ENCODE results near the gene COL1A2. TPM values are rescaled to one million over a fixed set of nuclear protein-coding genes. Genes with fewer than 3 reads are reported as not detected.

The COL1A2 gene
- polyA plus RNA-seq, 6 donors from 2014 or later, result 0.41 TPM; not detected in 5

DNA sequence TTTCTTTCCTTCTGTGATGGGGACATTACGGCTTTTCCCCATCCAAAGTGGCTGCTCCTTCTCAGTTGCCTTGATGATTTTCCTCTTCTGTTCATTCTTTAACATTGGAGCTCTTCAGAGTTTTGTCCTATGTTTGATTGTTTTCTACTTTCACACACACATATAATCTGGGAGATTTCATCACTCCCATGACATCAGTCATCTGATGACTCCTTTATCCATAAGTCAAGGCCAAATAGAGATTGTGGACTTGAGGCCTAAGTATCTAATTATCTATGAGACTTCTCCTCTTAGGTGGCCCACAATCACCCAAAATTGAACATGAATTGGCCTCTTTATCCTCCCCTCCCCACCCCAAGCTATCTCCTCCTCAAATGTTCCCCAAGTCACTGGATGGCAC, 5.3 kb upstream of the COL1A2 start:
- Mint-ChIP-seq H3K9me3 (peaks cover 0 to 4% (median 0%) of the 10 kb centered on the region in 7 donors), H3K4me3 (no peak overlapping the region), H3K36me3 (no peaks in the 10 kb centered on the region), H3K27me3 (peaks cover 0 to 34% (median 15%) of the 10 kb centered on the region in 3 donors), H3K27ac (peak overlapping the region in 3 of 6 donors; percentile 2 to 60 (median 35)), H3K4me1 (peaks cover 0 to 16% (median 16%) of the 10 kb centered on the region in 3 donors)
- no peak for DNase-seq
- no peak for ATAC-seq (ENCODE audit: low read depth in 2 of 2)

DNA sequence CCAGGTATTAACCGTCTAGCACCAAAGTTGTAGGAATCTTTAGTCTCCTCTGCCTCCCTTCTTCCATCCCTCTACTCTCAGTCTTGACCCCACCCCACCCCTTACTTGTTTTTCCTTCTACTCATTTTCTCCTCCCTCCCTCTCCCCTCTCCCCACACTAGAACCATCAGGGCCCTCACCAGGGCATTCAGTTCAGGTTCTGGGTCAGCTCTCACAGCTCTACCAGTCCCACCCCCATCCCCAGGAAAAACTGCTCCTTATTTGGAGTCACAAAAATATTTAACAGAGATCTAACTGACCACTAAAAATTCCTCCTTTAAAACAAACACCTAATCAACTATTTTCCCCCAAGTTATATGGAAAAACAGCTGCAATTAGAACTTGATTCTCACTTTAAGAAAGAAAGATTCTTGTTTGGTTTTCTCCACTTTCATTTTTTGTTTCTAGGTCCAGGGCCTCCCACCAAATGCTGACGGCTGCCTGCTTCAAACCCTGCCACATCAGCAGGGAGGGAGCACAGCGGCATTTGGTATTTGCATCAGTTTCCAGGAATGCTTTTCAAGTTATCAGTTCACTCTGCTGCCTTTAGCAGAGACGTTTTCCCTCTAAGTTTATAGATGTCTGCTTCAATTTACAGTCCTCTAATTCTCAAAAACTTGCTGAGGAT, 2.8 kb upstream of the COL1A2 start:
- DNase-seq, result no peak

DNA sequence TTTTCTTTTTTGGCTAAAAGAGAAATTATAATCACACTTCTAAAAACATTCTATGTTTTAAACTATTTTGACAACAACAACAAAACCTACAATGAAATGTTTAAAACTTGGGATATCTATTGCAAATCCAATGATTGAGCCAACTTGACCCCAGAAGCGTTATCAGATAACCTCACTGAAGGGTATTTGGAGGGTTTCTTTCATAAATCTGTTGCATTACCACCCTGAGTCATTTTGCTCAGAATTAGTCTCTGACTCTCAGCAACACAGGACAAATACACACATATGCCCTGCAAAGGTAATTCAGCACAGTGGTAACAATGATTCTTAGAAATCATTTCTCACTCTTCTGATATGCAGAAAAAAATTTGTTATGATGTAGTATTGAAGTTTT, 2.3 kb upstream of the COL1A2 start:
- H3K36me3 Mint-ChIP-seq, result no peaks in the 10 kb centered on the region
- peaks cover 0 to 4% (median 0%) of the 10 kb centered on the region in 7 donors for H3K9me3 Mint-ChIP-seq
- ATAC-seq (ENCODE audit: low read depth in 2 of 2) (no peak), DNase-seq (no peak)
- peaks cover 9 to 26% (median 23%) of the 10 kb centered on the region in 3 donors for H3K4me1 Mint-ChIP-seq
- peaks cover 0 to 47% (median 36%) of the 10 kb centered on the region in 3 donors for H3K27me3 Mint-ChIP-seq
- H3K4me3 Mint-ChIP-seq, result peak overlapping the region in 3 of 8 donors; percentile 69 to 87 (median 80)
- H3K27ac Mint-ChIP-seq, result peak overlapping the region in 2 of 6 donors; percentile 20 to 89

More for the DNA sequence above, 2.8 kb upstream of the COL1A2 start:
- peaks cover 0 to 4% (median 0%) of the 10 kb centered on the region in 7 donors for H3K9me3 Mint-ChIP-seq
- H3K4me1 Mint-ChIP-seq, result peaks cover 9 to 26% (median 23%) of the 10 kb centered on the region in 3 donors
- H3K36me3 Mint-ChIP-seq, result no peaks in the 10 kb centered on the region
- H3K4me3 Mint-ChIP-seq, result peak overlapping the region in 3 of 8 donors; percentile 69 to 87 (median 80)
- peak overlapping the region in 4 of 6 donors; percentile 16 to 89 (median 44) for H3K27ac Mint-ChIP-seq
- H3K27me3 Mint-ChIP-seq, result peaks cover 0 to 47% (median 35%) of the 10 kb centered on the region in 3 donors
- ATAC-seq (ENCODE audit: low read depth in 2 of 2), result peak in 1 of 2 donors; percentile 28

DNA sequence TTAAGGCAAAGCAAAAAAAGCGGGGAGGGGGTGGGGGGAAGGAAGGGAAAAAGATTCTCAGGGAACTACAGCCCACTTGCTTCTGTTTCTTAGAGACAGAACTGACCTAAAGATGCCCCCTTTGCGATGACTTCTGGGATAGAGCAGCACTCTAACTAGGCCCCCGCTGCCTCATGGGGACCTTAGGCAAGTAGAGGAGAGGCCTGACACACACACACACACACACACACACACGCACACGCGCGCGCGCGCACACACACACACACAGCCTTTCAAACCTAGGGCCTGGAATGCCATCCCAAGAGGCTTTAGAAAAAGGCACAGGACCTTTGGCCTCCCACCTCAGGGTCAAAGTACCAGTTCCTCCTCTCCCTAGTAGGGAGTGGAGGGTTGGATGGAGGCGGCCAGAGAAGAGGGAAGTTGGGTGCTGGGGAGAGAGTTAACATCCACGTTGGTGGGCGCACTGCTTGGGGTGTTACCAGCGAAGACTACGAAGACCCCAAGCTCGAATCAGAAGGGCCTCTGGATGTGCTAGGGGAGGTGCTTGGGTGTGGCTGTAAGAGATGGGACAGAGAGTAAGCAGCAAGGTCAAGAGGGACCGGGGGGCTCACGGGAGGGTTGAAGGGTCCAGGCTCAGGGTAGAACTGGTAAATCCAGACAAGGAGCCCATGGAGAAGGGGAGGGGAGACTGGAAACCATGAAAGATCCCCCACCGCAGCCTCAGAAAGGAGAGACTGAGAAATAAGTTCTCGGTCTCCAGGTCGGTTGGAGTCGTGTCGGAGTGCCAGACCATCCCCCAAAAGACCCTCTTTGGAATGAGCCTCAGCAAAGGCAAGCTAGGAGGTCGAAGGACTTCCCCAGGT, 1.2 kb upstream of the COL1A2 start:
- no peaks in the 10 kb centered on the region for H3K36me3 Mint-ChIP-seq
- DNase-seq (no peak), ATAC-seq (ENCODE audit: low read depth in 2 of 2) (no peak)
- H3K9me3 Mint-ChIP-seq, result peaks cover 0 to 4% (median 0%) of the 10 kb centered on the region in 7 donors
- peaks cover 0 to 47% (median 36%) of the 10 kb centered on the region in 3 donors for H3K27me3 Mint-ChIP-seq
- H3K4me3 Mint-ChIP-seq, result peak overlapping the region in 7 of 8 donors; percentile 47 to 81 (median 67)
- H3K4me1 Mint-ChIP-seq, result peaks cover 9 to 26% (median 23%) of the 10 kb centered on the region in 3 donors
- H3K27ac Mint-ChIP-seq, result peak overlapping the region in 1 of 6 donors; percentile 6

DNA sequence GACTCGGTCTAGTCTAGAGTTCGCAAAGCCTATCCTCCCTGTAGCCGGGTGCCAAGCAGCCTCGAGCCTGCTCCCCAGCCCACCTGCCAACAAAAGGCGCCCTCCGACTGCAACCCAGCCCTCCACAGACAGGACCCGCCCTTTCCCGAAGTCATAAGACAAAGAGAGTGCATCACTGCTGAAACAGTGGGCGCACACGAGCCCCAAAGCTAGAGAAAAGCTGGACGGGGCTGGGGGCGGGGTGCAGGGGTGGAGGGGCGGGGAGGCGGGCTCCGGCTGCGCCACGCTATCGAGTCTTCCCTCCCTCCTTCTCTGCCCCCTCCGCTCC, 622 bp upstream of the COL1A2 start:
- DNase-seq, result no peak
- no peak overlapping the region for H3K27ac Mint-ChIP-seq
- peaks cover 9 to 26% (median 23%) of the 10 kb centered on the region in 3 donors for H3K4me1 Mint-ChIP-seq
- peaks cover 0 to 47% (median 39%) of the 10 kb centered on the region in 3 donors for H3K27me3 Mint-ChIP-seq
- H3K9me3 Mint-ChIP-seq, result peaks cover 0 to 4% (median 0%) of the 10 kb centered on the region in 7 donors
- H3K4me3 Mint-ChIP-seq, result peak overlapping the region in 5 of 8 donors; percentile 64 to 92 (median 79)
- peak; percentile 13 to 29 for ATAC-seq (ENCODE audit: low read depth in 2 of 2)
- H3K36me3 Mint-ChIP-seq, result no peaks in the 10 kb centered on the region

DNA sequence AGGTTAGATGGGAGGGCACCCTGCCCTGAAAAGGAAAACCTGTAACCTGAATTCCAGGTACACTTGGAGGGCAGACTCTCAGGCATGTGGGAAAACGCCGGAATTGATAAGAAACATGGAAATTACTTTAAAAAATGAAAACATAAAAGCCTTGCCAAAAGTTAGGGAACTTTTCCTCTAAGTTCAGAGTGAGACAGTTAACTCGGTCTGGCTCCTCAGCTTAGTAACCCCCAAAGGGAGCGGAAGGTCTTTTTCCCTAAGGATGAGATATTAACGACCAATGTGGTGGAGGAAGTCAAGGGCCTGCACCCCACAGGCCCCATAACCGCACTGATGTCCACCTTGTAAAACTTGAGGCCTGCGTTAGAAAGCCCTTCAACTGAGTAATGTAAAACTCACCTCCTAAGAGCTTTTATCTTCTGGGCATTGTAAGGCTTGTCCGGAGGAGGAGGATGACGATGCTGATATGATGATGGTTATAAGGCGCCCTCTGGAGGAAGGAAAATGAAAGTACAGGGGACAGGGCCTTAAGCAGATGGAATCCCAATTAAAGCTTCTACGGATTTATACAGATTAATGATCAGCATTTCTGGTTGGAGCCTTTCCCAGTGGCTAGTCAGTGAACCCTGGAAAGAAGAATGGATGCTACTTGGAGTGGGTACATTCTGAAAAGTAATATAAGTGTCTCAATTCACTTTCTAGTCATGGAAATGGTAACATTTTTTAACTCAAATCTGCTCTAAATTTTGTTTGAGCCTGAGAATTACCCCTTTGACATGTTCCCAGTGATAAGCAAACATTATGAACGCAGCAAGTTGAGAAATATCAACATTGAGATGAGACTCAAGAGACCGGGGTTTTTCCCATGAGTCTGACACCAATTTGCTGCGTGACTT, 694 bp downstream of the COL1A2 start:
- DNase-seq (peak; percentile 65), ATAC-seq (ENCODE audit: low read depth in 2 of 2) (peak; percentile 72 to 80)
- peak overlapping the region; percentile 10 to 93 (median 86) for H3K4me3 Mint-ChIP-seq
- H3K27me3 Mint-ChIP-seq, result peaks cover 0 to 47% (median 34%) of the 10 kb centered on the region in 3 donors
- peak overlapping the region in 2 of 6 donors; percentile 74 to 89 for H3K27ac Mint-ChIP-seq
- H3K36me3 Mint-ChIP-seq, result no peaks in the 10 kb centered on the region
- H3K4me1 Mint-ChIP-seq, result peaks cover 9 to 26% (median 23%) of the 10 kb centered on the region in 3 donors
- peaks cover 0 to 2% (median 0%) of the 10 kb centered on the region in 7 donors for H3K9me3 Mint-ChIP-seq

DNA sequence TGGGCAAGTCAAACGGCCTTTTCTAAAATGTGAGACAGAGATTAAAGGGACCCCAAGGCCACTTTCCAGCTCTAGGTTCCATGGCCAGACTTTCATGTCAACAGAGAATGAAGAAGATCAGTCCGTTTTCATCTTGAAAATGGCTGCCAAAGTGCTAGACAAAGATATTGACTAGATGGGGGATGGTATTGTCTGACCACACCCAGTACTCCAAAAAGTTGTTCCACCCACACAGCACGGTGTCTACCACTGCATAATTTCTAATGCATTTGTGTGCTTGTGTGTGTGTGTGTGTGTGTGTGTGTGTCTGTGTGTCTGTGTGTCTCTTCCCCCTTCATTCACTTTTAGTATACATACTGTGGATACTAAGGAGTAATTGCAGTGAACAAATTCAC, 1.3 kb downstream of the COL1A2 start:
- H3K27ac Mint-ChIP-seq, result no peak overlapping the region
- H3K9me3 Mint-ChIP-seq, result peaks cover 0 to 2% (median 0%) of the 10 kb centered on the region in 7 donors
- peaks cover 0 to 50% (median 34%) of the 10 kb centered on the region in 3 donors for H3K27me3 Mint-ChIP-seq
- H3K4me1 Mint-ChIP-seq, result peaks cover 9 to 26% (median 23%) of the 10 kb centered on the region in 3 donors
- ATAC-seq (ENCODE audit: low read depth in 2 of 2) (no peak), DNase-seq (no peak)
- no peaks in the 10 kb centered on the region for H3K36me3 Mint-ChIP-seq
- no peak overlapping the region for H3K4me3 Mint-ChIP-seq

DNA sequence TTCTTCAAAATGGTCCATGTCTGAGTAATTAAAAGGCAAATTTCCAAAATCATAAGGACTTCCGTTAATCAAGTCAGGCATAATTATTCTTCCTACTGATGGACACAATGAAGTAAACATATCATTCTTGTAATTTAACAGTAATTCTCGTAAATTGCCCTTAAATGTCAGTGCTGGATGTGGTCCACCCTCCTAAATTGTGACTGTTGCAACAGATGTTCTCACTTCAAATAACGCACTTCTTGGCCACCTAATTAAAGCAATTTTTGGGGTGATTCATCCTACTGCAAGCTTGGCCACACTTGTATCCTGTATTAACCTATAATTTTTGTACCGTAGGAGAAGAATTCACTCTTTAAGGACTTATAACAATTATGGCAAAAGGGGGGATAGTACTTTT, 1.9 kb downstream of the COL1A2 start:
- Mint-ChIP-seq H3K36me3 (no peaks in the 10 kb centered on the region), H3K4me3 (no peak overlapping the region), H3K27me3 (peaks cover 0 to 48% (median 29%) of the 10 kb centered on the region in 3 donors), H3K4me1 (peaks cover 9 to 26% (median 22%) of the 10 kb centered on the region in 3 donors), H3K27ac (no peak overlapping the region), H3K9me3 (peaks cover 0 to 2% (median 0%) of the 10 kb centered on the region in 7 donors)
- DNase-seq (no peak), ATAC-seq (ENCODE audit: low read depth in 2 of 2) (no peak)

DNA sequence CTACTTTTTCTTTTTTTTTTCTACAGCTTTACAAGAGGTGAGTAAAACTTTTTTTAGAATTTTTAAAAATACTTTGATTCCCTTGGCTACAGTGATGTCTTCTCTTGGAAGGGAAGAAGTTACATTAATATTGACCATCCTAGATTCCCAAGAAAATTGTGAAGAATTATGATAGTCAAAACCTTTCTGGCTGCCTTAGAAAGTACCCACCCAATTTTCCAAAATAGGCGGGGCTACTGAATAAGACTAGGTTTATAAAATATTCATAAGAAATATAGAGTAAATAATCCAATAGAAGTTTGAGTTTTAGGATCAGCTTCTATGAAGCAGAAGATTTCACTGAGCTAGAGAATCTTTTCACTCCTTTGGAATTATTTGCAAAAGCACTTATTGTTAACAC, 3.0 kb downstream of the COL1A2 start:
- Mint-ChIP-seq H3K27me3 (peaks cover 0 to 52% (median 29%) of the 10 kb centered on the region in 3 donors), H3K27ac (no peak overlapping the region), H3K9me3 (peaks cover 0 to 2% (median 0%) of the 10 kb centered on the region in 7 donors), H3K4me3 (no peak overlapping the region), H3K36me3 (no peaks in the 10 kb centered on the region), H3K4me1 (peaks cover 9 to 19% (median 13%) of the 10 kb centered on the region in 3 donors)
- DNase-seq (no peak), ATAC-seq (ENCODE audit: low read depth in 2 of 2) (no peak)

DNA sequence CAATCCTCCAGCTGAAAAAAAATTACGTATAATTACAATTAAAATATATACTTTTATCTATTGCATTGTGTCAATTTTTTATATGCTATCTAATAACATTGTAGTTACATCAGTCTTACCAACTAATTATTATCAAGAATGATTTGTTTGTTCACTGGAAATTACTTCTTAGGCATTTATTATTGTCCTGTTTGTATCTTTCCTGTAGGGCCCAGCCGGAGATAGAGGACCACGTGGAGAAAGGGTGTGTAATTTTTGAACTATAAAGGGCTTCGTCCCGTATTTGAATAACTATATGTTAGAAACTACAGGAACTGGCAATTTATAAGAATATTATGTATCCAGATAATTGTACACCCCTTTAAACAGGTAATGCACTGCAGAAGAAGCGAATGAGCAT, 4.1 kb downstream of the COL1A2 start:
- Mint-ChIP-seq H3K27ac (no peak overlapping the region), H3K9me3 (no peaks in the 10 kb centered on the region), H3K4me1 (peaks cover 7 to 13% (median 9%) of the 10 kb centered on the region in 3 donors), H3K4me3 (no peak overlapping the region), H3K27me3 (peaks cover 0 to 49% (median 29%) of the 10 kb centered on the region in 3 donors), H3K36me3 (no peaks in the 10 kb centered on the region)
- no peak for DNase-seq
- ATAC-seq (ENCODE audit: low read depth in 2 of 2), result no peak

DNA sequence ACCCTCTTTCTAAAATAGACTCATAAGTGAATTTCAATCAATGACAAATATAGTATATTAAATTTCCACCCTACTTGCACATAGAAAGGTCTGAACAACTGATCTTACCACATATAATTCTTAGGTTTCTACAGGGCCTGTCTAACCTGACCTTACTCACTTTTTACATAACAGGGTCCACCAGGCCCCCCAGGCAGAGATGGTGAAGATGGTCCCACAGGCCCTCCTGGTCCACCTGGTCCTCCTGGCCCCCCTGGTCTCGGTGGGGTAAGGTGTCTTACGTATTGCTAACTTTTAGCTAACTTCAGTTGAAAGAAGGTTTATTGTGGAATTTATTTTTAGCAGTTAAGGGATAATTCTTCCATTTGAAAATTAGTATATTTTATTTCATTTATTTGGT, 5.3 kb downstream of the COL1A2 start:
- H3K27ac Mint-ChIP-seq, result no peak overlapping the region
- H3K27me3 Mint-ChIP-seq, result peaks cover 0 to 42% (median 31%) of the 10 kb centered on the region in 3 donors
- no peak overlapping the region for H3K4me3 Mint-ChIP-seq
- H3K9me3 Mint-ChIP-seq, result no peaks in the 10 kb centered on the region
- H3K4me1 Mint-ChIP-seq, result peaks cover 5 to 7% (median 6%) of the 10 kb centered on the region in 3 donors
- DNase-seq, result no peak
- peaks cover 0 to 2% of the 10 kb centered on the region in 2 donors for H3K36me3 Mint-ChIP-seq
- no peak for ATAC-seq (ENCODE audit: low read depth in 2 of 2)

DNA sequence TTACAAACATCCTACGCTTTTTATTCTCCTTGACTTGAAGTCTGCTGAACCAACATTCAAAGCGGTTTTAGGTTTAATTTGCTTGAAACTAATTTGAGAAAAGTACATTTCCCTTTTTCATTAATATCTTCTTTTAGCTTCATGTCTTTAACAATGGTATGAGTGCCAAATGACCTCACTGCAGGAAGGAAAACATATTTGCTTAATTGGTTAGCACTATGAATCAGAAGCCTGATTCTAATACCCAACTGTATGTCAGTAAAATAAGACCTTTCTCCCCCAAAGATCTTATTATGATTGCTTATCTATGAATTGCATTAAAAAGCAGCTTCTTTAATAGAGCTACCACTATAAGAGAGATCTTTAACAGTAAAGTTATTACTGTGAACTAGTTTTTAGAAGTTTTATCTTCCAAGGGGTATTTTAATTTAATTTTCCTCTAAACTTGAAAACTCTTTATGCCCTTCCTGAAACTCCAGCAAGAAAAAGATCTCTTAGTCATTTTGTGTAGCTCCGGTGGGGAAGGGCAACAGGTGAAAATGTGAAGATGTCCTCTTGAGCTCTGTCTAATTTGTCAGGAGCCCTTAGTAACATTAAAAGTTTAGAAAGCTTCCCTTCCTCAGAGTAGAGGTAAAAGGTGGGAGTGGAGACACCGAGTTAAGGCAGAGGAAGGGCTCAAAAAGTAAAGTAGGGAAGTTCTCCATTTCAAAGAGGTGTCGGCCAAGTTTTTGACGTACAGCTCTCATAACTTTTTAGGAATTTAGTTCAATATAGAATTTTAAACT, 6.1 kb downstream of the COL1A2 start:
- no peaks in the 10 kb centered on the region for H3K4me1 Mint-ChIP-seq
- H3K36me3 Mint-ChIP-seq, result peaks cover 0 to 4% of the 10 kb centered on the region in 2 donors
- H3K27ac Mint-ChIP-seq, result no peak overlapping the region
- DNase-seq, result no peak
- peaks cover 0 to 34% (median 24%) of the 10 kb centered on the region in 3 donors for H3K27me3 Mint-ChIP-seq
- ATAC-seq (ENCODE audit: low read depth in 2 of 2), result no peak
- no peak overlapping the region for H3K4me3 Mint-ChIP-seq
- H3K9me3 Mint-ChIP-seq, result no peaks in the 10 kb centered on the region

Measured in naive B cell (primary cell).